ENCODE measurements around the gene CST1. TPM values are rescaled to one million over a fixed set of nuclear protein-coding genes. Genes with fewer than 3 reads are reported as not detected.
"Not testable (repeated sequence)": the region's sequence is repeated elsewhere in the genome, so short reads cannot be mapped to it uniquely, and the experiment has no call there.

CST1 gene
- total RNA-seq, 1 donor from 2014 or later = 1.6 TPM

DNA sequence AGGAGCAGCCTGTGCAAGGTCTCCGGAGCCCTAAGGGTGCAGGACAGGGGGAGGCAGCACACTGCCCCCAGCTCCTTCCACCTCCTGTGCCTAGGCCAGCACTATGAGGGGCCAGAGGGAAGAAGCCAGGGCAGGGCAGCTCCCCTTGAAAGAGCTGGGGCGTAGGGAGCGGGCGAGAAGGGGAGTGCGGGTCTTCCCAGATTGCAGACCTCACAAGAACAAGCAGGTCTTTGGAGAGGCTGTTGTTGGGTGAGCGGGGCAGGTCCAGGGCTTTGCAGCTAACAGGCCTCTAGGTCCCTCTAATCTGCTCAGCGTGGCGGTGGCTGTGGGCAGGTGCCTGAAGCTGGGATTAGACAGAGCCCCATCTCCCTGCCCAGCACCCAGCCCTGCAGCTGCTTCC is 22.4 kb upstream of the CST1 start:
- no peaks in the 10 kb centered on the region for H3K9me3 Mint-ChIP-seq (ENCODE audit: low read depth)
- DNase-seq (ENCODE audit: low spot score, unreplicated experiment) = no peak
- no peaks in the 10 kb centered on the region for H3K36me3 Mint-ChIP-seq (ENCODE audit: insufficient read depth)
- TF ChIP-seq, protein P1, sequence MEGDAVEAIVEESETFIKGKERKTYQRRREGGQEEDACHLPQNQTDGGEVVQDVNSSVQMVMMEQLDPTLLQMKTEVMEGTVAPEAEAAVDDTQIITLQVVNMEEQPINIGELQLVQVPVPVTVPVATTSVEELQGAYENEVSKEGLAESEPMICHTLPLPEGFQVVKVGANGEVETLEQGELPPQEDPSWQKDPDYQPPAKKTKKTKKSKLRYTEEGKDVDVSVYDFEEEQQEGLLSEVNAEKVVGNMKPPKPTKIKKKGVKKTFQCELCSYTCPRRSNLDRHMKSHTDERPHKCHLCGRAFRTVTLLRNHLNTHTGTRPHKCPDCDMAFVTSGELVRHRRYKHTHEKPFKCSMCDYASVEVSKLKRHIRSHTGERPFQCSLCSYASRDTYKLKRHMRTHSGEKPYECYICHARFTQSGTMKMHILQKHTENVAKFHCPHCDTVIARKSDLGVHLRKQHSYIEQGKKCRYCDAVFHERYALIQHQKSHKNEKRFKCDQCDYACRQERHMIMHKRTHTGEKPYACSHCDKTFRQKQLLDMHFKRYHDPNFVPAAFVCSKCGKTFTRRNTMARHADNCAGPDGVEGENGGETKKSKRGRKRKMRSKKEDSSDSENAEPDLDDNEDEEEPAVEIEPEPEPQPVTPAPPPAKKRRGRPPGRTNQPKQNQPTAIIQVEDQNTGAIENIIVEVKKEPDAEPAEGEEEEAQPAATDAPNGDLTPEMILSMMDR (IDR thresholded peaks at IDR 0.05; ENCODE audit: unreplicated experiment) = no peak
- no peak overlapping the region for H3K4me3 Mint-ChIP-seq (ENCODE audit: low read depth)
- H3K27ac Mint-ChIP-seq = no peak overlapping the region
- peaks cover 32% of the 10 kb centered on the region for H3K27me3 Mint-ChIP-seq
- no peaks in the 10 kb centered on the region for H3K4me1 Mint-ChIP-seq (ENCODE audit: low read depth)

DNA sequence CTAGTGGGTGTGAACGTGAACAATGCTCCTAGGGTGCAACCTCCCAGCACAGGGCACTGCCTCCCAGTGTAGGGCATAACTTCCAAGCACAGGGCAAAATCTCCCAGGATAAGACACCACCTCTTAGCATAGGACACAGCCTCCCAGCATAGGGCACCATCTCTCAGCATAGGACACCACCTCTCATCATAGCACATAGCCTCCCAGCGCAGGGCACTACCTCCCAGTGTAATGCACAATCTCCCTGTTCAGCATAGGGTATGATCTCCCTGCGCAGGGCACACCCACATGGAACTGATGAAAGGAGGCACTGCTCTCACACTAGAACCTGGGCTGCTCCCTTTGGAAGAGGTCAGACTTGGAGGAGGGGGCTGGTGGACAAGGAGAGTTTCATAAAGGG is 21.3 kb upstream of the CST1 start:
- TF ChIP-seq, protein P1 (IDR thresholded peaks at IDR 0.05; ENCODE audit: unreplicated experiment) = no peak
- no peaks in the 10 kb centered on the region for H3K36me3 Mint-ChIP-seq (ENCODE audit: insufficient read depth)
- H3K27me3 Mint-ChIP-seq = peaks cover 32% of the 10 kb centered on the region
- H3K9me3 Mint-ChIP-seq (ENCODE audit: low read depth) = no peaks in the 10 kb centered on the region
- no peak overlapping the region for H3K27ac Mint-ChIP-seq
- no peaks in the 10 kb centered on the region for H3K4me1 Mint-ChIP-seq (ENCODE audit: low read depth)
- H3K4me3 Mint-ChIP-seq (ENCODE audit: low read depth) = no peak overlapping the region
- DNase-seq (ENCODE audit: low spot score, unreplicated experiment) = no peak

DNA sequence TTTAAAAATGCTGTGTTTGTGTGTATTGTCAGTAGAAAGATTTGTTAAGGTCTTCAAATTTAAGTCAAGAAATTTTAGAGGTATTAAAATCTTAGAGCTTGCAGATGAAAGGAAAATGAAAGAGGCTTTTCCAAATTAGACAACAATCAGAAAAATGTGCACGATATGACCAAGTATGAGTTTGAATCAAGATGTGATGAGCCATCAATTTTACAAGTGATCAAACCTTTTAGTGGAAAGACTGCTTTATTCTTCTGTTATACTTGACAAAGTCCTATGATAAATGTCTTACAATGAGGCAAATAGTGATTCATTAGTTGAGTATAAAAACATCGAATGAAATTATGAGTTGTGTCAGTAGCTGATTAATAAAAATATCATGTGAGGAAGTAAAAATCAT is 19.6 kb upstream of the CST1 start:
- Mint-ChIP-seq H3K9me3 (ENCODE audit: low read depth) (no peaks in the 10 kb centered on the region), H3K27ac (no peak overlapping the region), H3K4me3 (ENCODE audit: low read depth) (no peak overlapping the region), H3K36me3 (ENCODE audit: insufficient read depth) (no peaks in the 10 kb centered on the region), H3K4me1 (ENCODE audit: low read depth) (no peaks in the 10 kb centered on the region), H3K27me3 (peaks cover 34% of the 10 kb centered on the region)
- no peak for DNase-seq (ENCODE audit: low spot score, unreplicated experiment)
- TF ChIP-seq, protein P1 (IDR thresholded peaks at IDR 0.05; ENCODE audit: unreplicated experiment) = no peak

DNA sequence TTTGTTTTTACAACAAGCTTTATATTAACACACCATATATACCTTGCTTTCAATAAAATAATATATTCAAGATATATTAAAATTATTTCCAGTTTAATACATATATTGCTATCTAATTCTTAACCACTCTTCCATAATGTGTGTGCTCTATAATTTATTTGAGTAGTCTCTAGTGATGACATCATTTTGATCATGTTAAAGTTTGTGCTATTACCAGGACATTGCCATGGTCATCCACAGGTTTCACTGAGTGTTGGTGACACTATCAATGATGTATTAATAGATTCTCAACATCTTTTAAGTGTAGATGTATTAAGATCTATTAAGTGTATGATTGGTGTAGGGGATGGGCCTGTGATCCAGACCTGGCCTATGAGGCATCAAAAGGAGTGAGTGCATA is 17.8 kb upstream of the CST1 start:
- H3K4me3 Mint-ChIP-seq (ENCODE audit: low read depth); H3K9me3 Mint-ChIP-seq (ENCODE audit: low read depth); H3K4me1 Mint-ChIP-seq (ENCODE audit: low read depth); H3K36me3 Mint-ChIP-seq (ENCODE audit: insufficient read depth); H3K27ac Mint-ChIP-seq; DNase-seq (ENCODE audit: low spot score, unreplicated experiment): not testable (repeated sequence)
- peaks cover 22% of the 10 kb centered on the region for H3K27me3 Mint-ChIP-seq

DNA sequence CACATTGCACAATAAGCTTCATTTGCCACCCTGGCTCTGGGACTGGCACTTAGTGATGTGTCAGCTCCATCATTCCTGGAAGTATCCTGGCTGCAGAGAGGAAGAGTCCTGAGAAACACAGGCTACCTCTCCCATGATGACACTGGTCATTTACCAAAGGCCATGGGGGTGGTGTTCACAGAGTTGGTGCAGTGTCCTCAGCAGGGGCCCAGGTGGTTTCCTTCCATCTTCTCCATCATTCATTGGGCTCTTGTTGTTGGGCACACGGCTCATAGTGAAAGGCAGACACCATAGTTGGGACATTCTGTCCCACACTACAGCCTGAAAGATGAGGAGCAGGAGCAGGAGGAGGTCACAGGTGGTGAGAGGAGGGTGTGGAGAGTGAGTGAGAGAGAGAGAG is 15.8 kb upstream of the CST1 start:
- no peaks in the 10 kb centered on the region for H3K36me3 Mint-ChIP-seq (ENCODE audit: insufficient read depth)
- H3K27me3 Mint-ChIP-seq = peaks cover 11% of the 10 kb centered on the region
- no peaks in the 10 kb centered on the region for H3K9me3 Mint-ChIP-seq (ENCODE audit: low read depth)
- no peak overlapping the region for H3K27ac Mint-ChIP-seq
- H3K4me1 Mint-ChIP-seq (ENCODE audit: low read depth) = peaks cover 3% of the 10 kb centered on the region
- TF ChIP-seq, protein P1 (IDR thresholded peaks at IDR 0.05; ENCODE audit: unreplicated experiment) = no peak
- no peak overlapping the region for H3K4me3 Mint-ChIP-seq (ENCODE audit: low read depth)
- no peak for DNase-seq (ENCODE audit: low spot score, unreplicated experiment)

DNA sequence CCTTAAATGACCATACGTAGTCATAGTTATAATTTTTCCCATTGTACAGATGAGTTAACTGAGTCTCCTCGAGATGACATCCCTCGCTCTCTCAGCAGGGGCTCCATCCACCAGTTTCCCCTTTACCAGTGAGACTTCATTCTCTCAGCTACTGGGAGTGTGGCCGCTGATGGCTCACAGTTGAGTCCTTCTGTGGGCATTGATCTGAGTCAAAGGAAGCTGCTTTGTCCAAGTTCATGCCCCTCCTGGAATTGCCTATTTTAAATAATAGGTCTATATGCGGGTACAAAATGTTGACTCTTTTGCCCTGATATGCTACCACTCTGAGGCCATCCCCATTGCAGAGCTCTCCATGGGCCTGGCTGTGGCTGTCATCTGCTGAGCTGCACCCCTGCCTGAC is 14.8 kb upstream of the CST1 start:
- no peaks in the 10 kb centered on the region for H3K9me3 Mint-ChIP-seq (ENCODE audit: low read depth)
- TF ChIP-seq, protein P1 (IDR thresholded peaks at IDR 0.05; ENCODE audit: unreplicated experiment) = no peak
- no peaks in the 10 kb centered on the region for H3K36me3 Mint-ChIP-seq (ENCODE audit: insufficient read depth)
- no peak overlapping the region for H3K27ac Mint-ChIP-seq
- peaks cover 3% of the 10 kb centered on the region for H3K4me1 Mint-ChIP-seq (ENCODE audit: low read depth)
- H3K27me3 Mint-ChIP-seq = peaks cover 5% of the 10 kb centered on the region
- no peak for DNase-seq (ENCODE audit: low spot score, unreplicated experiment)
- H3K4me3 Mint-ChIP-seq (ENCODE audit: low read depth) = no peak overlapping the region

DNA sequence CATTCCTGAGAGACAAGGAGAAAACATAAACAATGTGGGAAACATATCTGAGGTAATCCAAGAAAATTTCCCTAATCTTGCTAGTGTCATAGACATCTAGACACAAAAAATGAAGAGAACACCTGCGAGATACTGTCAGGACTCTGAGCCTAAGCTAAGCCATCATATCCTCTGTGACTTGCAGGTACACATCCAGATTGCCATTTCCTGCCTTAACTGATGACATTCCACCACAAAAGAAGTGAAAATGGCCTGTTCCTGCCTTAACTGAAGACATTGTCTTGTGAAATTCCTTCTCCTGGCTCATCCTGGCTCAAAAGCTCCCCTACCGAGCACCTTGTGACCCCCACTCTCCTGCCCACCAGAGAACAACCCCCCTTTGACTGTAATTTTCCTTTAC is 13.9 kb upstream of the CST1 start:
- H3K27ac Mint-ChIP-seq; H3K9me3 Mint-ChIP-seq (ENCODE audit: low read depth); H3K27me3 Mint-ChIP-seq; H3K4me1 Mint-ChIP-seq (ENCODE audit: low read depth); DNase-seq (ENCODE audit: low spot score, unreplicated experiment); H3K36me3 Mint-ChIP-seq (ENCODE audit: insufficient read depth); H3K4me3 Mint-ChIP-seq (ENCODE audit: low read depth): not testable (repeated sequence)

Measured in progenitor cell of endocrine pancreas (in vitro differentiated cells).